KG1 (cell line): Measurements from ENCODE around the gene SLC24A1.

Source experiments
- DNase-seq: peaks from one replicate; lab custom pipeline; 2025; lab: John Stamatoyannopoulos, UW

SLC24A1 gene

DNA sequence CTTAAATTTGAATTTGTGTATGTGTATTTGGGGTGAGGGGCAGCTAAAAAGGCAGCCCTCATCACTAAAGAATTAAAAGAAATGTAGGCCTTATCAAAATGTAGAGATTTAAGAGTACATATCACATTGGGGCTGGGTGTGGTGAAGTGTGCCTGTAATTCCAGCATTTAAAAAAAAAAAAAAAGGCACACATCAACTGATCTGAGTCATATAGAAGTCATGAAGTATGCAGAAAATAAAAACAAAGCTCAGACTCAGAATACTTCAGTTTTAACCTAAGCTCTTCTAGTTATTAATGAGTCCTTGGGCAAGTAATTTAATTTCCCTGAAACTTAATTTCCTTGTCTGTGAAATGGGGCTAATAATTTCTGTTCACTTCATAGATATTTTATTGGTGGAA lies 31.6 kb downstream of the SLC24A1 start:
- DNase-seq, result no peak

DNA sequence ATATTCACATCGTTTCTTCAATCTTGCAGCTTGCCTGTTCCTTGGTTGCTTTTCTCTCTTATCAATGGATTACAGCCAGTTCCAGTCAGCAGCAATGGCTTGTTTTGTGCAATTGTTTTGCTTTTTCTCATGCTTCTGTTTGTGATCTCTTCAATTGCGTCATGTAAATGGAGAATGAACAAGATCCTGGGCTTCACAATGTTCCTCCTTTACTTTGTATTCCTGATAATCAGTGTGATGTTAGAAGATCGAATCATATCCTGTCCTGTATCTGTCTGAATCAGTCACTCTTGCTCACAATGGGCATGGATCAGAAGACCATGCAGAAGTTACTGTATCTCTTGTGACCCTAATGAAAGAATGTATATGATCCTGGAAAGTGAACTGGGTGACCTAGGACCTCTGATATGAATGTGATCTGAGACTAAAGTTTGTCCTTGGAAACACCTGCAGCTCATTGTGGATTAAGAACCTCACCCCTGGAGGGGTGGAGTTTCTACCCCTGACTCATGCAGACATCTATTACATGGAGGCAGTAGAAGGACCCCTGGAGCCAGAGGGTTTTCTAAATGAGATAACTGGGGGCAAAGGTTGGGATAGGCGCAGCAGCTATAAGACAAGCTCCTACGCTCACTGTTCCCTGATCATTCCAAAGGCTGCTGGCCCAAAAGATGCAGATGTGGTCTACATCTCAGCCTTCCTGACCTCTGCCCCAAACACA lies 32.2 kb downstream of the SLC24A1 start:
- DNase-seq, result no peak

GRCh38 chr15:65655026-65655425 lies 33.3 kb downstream of the SLC24A1 start:
- DNase-seq, result no peak

GRCh38 chr15:65655457-65655856 lies 33.7 kb downstream of the SLC24A1 start:
- DNase-seq, result no peak

- no peak for DNase-seq
Observed at GRCh38 chr15:65659502-65660052, 37.8 kb downstream of the SLC24A1 start.

- DNase-seq, result no peak
Observed at GRCh38 chr15:65660927-65661326, 39.2 kb downstream of the SLC24A1 start.

DNA sequence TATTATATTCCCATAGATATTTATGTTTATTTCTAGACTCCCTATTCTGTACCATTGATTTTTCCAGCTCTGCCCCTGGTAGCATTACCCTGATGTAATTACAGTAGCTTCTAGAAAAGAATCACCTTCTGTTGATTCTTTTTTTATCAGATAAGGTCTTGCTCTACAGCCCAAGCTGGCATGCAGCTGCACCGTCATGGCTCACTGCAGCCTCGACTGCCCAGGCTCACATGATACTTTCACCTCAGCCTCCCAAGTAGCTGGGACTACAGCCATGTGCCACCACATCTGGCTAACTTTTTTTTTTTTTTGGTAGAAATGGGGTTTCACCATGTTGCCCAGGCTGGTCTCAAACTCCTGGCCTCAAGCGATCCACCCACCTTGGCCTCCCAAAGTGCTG lies 41.8 kb downstream of the SLC24A1 start:
- DNase-seq, result no peak

- no peak for DNase-seq
Observed at GRCh38 chr15:65666257-65666656, 44.5 kb downstream of the SLC24A1 start.

DNA sequence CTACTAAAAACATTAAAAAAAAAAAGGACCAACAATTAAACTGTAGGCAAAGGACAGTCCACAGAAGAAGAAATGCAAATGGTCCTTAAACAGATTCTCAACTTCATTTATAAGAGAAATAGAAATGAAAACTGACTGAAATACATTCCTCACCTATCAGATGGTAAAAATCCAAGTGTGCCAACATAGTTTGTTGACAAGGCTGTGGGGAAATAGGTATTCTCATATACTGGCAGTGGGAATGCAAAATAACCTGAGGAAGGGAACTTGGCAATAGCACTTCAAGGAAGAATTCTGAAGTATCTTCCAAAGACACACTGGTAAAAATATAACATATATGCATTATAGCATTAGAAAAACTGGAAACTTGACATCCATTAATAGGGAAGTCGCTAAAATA lies 53.8 kb downstream of the SLC24A1 start:
- no peak for DNase-seq

DNA sequence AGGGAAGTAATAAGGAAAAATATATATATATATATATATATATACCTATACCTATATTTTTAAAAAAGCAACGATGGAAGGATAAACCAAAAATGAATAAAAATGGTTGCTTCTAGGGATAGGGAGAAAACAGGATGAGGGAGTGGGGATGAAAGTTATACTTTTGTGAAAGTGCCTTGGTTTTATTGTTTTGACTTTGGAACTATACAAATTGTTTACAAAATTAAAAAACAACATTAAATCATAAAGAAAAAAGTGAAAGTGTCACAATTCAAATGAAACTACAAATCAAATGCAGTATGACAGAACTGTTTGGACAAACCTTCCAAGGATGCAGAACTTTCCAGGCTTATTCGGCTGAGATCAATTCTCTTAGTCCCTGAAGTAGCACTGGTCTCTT lies 54.4 kb downstream of the SLC24A1 start:
- no peak for DNase-seq

DNA sequence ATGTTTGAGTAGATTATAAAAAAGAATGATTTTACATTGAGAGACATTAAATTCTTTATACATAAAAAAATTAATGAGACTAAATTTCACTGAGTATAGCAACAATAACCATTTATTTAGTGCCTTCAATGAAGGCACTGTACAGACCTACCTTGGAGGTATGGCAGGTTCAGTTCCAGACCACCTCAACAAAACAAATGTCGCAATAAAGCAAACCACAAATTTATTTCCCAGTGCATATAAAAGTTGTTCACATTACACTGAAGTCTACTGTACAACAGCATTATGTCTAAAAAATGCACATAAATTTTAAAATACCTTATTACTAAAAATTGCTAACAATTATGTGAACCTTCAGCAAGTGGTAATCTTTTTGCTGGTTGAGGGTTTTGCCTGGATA lies 58.8 kb downstream of the SLC24A1 start:
- no peak for DNase-seq

GRCh38 chr15:65682404-65682911 lies 60.7 kb downstream of the SLC24A1 start:
- no peak for DNase-seq

DNA sequence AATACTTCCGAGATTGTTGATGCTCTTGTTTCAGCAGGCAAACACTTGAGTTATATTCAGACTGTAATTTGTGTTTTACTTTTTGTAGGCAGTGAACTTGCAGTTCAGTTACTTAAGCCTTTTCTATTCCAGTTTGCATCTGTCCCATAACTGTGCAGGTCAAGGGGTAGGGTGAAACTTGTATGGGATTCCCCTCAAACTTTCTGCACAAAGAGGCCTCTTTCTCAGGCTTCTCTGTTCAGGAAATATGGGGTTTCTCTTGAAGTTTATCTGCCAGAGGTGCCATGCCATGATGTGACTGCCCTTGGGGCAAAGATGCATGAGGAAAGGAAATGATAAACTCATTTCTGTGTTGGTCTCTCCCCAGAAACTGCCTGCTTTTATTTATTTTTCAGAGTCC lies 66.7 kb downstream of the SLC24A1 start:
- DNase-seq, result no peak

DNA sequence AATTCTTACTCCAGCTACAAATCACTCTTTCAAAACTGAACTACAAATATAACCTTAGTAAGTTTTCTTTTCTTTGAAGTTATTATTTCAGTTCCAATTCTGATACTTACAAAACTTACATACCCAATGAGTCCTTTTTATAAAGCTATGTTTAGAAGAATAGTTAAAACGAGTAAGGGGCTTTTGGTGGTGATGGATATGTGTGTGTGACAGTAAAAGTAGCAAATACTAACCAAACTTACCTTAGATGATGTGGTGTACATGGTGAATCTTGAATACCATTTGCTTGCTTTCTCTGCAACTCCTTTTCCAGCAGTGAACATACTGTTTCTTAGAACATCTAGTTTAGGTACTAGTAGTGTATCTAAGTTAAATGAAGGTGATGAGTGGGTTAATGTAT lies 68.4 kb downstream of the SLC24A1 start:
- no peak for DNase-seq

DNA sequence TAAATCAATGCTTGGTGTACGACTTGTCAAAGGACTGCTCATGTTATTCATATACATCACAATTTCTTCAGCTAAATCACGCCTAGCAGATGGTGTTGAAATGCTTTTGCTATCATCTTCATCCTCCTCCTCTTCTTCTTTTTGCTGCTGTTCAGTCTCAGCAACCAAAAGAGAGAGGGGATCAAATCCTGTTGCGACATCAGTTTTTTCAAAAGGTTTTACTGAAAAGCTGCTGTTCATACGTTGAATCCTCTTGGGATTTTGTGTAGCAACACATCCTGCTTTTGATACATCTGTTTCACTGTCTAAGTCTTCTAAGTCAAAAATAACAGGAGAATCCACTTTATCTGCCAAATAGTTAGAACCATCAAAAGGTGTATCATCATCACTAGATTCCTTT lies 69.0 kb downstream of the SLC24A1 start:
- no peak for DNase-seq

DNA sequence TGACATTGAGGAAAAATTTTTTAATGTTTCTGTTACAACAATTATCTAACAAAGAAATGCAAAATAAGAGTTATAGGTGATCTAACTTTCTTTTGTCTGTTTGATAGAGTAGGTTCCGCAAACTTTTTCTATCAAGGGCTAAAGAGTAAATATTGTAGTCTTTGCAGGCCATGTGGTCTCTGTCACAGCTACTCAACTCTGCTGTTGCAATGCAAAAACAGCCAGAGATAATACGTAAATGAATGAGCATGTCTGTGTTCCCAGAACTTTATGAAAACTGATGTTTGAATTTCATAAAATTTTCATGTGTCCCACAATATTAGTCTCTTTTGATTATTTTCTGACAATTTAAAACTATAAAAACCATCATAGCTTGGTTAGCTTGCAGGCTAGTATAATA lies 73.3 kb downstream of the SLC24A1 start:
- no peak for DNase-seq
